GM12874 (cell line): ENCODE measurements around the gene PRKX.

ENCODE experiments used
- TF ChIP-seq, protein P1 (sequence below): IDR thresholded peaks from 2 replicates; pipeline ENCODE4 v1.5.1; 2011; ENCODE audit warnings: low read depth, mild to moderate bottlenecking, control low read depth, low read length, moderate library complexity; ENCODE audit not compliant: insufficient read depth

The PRKX gene

DNA sequence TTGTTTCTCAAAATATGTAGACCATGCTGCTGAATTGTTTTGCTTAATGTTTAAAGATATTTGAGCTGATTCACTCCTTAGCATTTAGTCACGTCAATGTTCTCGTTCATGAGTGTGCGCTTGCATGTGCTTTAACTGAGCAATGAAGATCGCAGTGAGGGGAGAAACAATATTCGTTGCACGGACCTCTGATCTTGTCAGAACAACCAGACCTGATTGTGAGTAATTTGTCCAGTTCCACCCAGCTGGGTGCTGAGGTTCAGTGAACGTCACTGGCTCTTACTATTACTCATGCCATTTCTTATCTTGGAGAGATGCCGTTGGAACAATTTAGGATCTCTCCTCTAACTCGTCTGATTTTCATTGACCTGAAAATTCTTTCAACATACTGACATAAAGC lies 15.0 kb upstream of the PRKX start:
- TF ChIP-seq, protein P1, sequence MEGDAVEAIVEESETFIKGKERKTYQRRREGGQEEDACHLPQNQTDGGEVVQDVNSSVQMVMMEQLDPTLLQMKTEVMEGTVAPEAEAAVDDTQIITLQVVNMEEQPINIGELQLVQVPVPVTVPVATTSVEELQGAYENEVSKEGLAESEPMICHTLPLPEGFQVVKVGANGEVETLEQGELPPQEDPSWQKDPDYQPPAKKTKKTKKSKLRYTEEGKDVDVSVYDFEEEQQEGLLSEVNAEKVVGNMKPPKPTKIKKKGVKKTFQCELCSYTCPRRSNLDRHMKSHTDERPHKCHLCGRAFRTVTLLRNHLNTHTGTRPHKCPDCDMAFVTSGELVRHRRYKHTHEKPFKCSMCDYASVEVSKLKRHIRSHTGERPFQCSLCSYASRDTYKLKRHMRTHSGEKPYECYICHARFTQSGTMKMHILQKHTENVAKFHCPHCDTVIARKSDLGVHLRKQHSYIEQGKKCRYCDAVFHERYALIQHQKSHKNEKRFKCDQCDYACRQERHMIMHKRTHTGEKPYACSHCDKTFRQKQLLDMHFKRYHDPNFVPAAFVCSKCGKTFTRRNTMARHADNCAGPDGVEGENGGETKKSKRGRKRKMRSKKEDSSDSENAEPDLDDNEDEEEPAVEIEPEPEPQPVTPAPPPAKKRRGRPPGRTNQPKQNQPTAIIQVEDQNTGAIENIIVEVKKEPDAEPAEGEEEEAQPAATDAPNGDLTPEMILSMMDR, result no peak

DNA sequence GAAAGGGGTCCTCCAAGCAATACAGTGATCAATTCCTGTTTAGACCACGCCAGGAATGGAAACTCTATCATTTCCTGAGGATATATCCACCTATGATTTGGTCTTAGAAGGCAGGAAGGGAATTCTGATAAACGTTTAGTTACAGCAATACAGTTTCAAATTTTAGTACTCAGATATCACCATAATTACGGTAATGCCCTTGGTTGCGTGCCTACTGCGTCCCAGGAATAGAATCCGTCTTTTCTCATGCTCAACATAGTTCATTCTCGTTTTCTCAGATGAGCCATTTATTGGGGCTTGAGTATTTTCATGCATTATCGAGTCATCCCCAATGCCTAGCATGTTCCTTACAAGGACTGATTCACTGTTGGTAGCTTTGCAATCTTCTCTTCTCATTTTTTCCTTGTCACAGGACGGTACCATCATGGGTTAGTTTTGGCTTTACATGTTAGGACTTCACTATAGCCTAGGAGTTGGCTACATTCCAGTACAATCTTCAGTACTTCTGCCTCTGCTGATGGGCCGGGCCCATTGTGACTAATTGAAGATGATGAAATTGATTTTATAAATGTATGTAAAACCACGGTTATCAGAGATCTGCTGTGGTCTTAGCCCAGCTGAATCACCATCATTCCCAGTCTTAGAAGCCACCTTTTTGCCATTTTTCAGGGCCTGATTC lies 4.4 kb upstream of the PRKX start:
- TF ChIP-seq, protein P1, result no peak

DNA sequence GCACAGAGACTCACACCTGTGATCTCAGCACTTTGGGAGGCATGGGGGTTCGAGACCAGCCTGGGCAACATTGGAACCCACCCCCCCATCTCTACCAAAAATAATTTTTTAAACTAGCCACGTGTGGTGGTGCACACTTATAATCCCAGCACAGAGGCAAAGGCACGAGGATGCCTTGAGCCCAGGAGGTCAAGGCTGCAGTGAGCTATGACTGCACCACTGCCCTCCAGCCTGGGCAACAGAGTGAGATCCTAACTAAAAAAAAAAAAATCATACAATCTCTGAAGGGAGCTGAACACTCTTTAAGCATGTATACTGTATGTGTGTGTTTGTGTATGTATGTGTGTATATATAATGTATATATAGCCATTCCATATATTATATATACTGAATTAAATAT lies 2.5 kb upstream of the PRKX start:
- TF ChIP-seq, protein P1, result no peak

DNA sequence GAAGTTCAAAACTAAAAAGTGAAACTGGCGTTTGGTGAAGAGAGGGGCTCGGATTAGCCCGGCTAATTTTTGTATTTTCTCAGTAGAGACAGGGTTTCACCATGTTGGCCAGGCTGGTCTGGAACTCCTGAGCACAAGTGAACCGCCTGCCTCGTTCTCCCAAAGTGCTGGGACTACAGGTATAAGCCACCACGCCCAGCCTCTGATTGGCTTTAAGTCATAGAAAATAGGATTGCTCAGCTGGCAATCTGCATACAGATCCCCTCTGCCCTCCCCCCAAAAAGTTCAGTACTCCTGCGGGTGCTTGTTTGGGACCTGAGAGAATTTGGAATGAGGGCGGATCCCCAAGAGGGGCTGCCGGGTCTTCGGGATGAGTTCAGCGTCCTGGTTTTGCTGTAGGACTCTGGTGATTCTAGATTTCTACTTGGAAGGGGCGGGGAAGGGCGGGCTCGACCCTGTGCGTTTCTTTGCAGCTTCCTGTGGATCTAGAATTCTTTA lies 537 bp upstream of the PRKX start:
- TF ChIP-seq, protein P1, result no peak

DNA sequence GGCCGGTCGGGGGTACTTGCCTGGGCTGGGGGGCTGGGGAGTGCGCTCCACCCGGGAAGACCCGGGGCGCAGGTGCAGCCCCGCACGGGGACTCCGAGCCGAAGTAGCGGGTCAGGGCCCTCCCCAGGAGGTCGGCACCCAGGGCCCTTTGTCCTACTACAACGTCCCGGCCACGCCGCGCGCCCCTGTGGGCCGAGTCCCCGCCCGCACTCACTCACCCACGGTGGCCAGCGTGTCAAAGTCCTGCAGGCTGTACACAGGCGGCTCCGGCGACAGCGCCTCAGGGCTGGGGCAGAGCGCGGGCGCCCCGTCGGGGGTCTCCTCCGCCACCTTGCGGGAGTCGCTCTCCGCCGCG lies 602 bp downstream of the PRKX start:
- TF ChIP-seq, protein P1, result no peak

DNA sequence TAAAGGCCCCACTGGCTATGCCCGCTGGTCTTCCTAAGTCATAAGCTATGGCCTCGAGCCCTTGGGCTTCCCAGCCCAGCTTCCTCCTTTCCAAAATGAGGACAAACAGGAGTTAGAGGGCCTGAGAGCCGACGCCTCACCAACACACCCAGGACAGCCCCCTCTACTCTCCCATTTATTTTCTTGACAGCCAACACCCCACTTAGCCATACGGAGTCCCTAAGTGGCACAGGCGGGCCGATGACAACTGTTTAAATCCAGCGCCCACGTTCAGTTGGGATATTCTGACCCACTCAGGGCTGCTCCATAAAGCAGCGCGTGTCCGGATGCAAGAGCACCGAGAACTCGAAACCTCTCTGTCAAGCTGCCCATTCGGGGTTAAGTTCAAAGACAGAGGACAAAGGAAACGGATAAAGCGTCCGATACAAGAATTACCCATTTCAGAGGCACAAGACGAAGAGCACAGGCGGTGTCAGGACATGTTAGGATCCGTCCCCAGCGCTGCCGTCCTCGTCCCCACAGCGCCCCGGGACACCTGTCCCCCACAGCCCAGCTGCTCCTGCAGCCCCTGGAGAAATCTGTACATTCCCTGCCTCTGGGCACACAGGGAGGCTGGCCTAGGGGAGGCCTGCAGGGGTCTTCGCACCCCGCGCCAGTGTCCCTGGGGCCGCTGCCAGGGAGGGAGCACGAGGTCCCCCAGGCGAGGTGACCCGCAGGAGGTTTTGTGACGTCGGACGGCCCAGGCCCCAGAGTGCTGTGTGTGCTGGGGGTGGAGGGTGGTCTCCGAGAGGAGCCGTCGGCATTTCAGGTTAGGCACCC lies 1.2 kb downstream of the PRKX start:
- TF ChIP-seq, protein P1, result no peak

DNA sequence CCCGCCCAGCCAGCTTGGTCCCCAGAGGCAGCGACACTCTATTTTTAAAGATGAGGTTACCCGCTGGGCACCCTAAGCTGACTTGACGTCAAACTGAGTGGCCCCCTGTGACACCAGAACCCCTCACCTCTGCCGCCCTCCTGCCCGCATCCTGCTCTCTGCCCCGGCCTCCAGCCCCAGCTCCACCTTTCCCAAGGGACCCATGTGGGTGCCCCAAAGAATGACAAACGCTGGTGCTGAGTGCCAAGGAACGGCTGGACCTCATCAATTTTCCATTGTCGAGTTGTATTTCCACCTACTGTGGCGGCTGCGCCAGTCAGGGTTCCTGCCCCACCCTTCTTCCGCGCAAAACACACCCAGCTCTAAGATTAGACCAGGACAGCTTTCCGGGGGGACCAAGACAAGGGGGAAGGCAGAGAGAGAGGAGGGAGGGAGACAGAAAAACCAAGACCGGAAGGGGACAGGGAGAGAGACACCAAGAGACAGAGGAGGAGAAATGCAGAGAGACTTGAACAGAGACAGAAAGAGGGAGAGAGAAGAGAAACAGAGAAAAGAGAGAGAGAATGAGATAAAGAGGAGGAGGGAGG lies 2.0 kb downstream of the PRKX start:
- TF ChIP-seq, protein P1, result no peak
